Measurements from ENCODE around the gene CTNNA2.

The CTNNA2 gene

GRCh38 chr2:80288576-80288975, 775.7 kb downstream of the CTNNA2 start:
- DNase-seq (ENCODE audit: low read depth): no peak

GRCh38 chr2:80291656-80292055, 778.8 kb downstream of the CTNNA2 start:
- DNase-seq (ENCODE audit: low read depth): no peak

- no peak for DNase-seq (ENCODE audit: low read depth)
These were observed 779.6 kb downstream of the CTNNA2 start for GRCh38 chr2:80292474-80292873.

GRCh38 chr2:80293039-80293438, 780.2 kb downstream of the CTNNA2 start:
- DNase-seq (ENCODE audit: low read depth): no peak

GRCh38 chr2:80298954-80299353, 786.1 kb downstream of the CTNNA2 start:
- DNase-seq (ENCODE audit: low read depth): no peak

- no peak for DNase-seq (ENCODE audit: low read depth)
These were observed 786.8 kb downstream of the CTNNA2 start for GRCh38 chr2:80299661-80300060.

GRCh38 chr2:80300346-80300745, 787.5 kb downstream of the CTNNA2 start:
- no peak for DNase-seq (ENCODE audit: low read depth)

GRCh38 chr2:80300954-80301353, 788.1 kb downstream of the CTNNA2 start:
- no peak for DNase-seq (ENCODE audit: low read depth)

- no peak for DNase-seq (ENCODE audit: low read depth)
These were observed 789.1 kb downstream of the CTNNA2 start for GRCh38 chr2:80302001-80302313.

GRCh38 chr2:80302314-80303005, 789.6 kb downstream of the CTNNA2 start:
- DNase-seq (ENCODE audit: low read depth): no peak

GRCh38 chr2:80303006-80303908, 790.4 kb downstream of the CTNNA2 start:
- DNase-seq (ENCODE audit: low read depth): no peak

- DNase-seq (ENCODE audit: low read depth): no peak
These were observed 791.3 kb downstream of the CTNNA2 start, which contains the start of gene LRRTM1 for GRCh38 chr2:80303909-80304837. Gene LRRTM1, minus strand, starts transcription at chr2:80304752. Its CDS starts 933 bp downstream, at chr2:80303819.

GRCh38 chr2:80311304-80311703, 798.5 kb downstream of the CTNNA2 start:
- no peak for DNase-seq (ENCODE audit: low read depth)

GRCh38 chr2:80312282-80312839, 799.5 kb downstream of the CTNNA2 start:
- no peak for DNase-seq (ENCODE audit: low read depth)

- DNase-seq (ENCODE audit: low read depth): no peak
These were observed 809.6 kb downstream of the CTNNA2 start for GRCh38 chr2:80322311-80322920.

- DNase-seq (ENCODE audit: low read depth): no peak
These were observed 810.1 kb downstream of the CTNNA2 start for GRCh38 chr2:80322958-80323357.

GRCh38 chr2:80323610-80324009, 810.8 kb downstream of the CTNNA2 start:
- no peak for DNase-seq (ENCODE audit: low read depth)

GRCh38 chr2:80324525-80324924, 811.7 kb downstream of the CTNNA2 start:
- no peak for DNase-seq (ENCODE audit: low read depth)

- no peak for DNase-seq (ENCODE audit: low read depth)
These were observed 813.4 kb downstream of the CTNNA2 start for GRCh38 chr2:80326214-80326613.

GRCh38 chr2:80326861-80327260, 814.0 kb downstream of the CTNNA2 start:
- no peak for DNase-seq (ENCODE audit: low read depth)

- no peak for DNase-seq (ENCODE audit: low read depth)
These were observed 815.3 kb downstream of the CTNNA2 start for GRCh38 chr2:80328159-80328571.

Data from activated T-helper 1 cell treated with Interleukin-2 at 50 U/mL for 16 hours (primary cell).